Ureter (tissue), 1 donor: ENCODE results near the gene PCNP. TPM values are rescaled to one million over a fixed set of nuclear protein-coding genes. Genes with fewer than 3 reads are reported as not detected.
"Not testable (repeated sequence)": the region's sequence is repeated elsewhere in the genome, so short reads cannot be mapped to it uniquely, and the experiment has no call there.

ENCODE experiments used
- DNase-seq: peaks from one replicate; pipeline ENCODE4 v3.0.0-alpha.2; 2020; ENCODE audit warnings: low spot score
- total RNA-seq: library from RNA; stranded (reverse); gene quantifications from one replicate; pipeline ENCODE4 v1.2.4, GENCODE V29; 2023
- donor health status: DM: yes; HTN: yes; CAD: no.

The PCNP gene
- total RNA-seq, result 207 TPM

GRCh38 chr3:101573449-101574387 lies at the start of gene PCNP:
PCNP (plus strand) TSS chr3:101574180; CDS start chr3:101574216, 36 bp downstream.
- peak; percentile 99 for DNase-seq

GRCh38 chr3:101527441-101527840 lies 46.5 kb upstream of the PCNP start:
- no peak for DNase-seq

- no peak for DNase-seq
These were observed 46.1 kb upstream of the PCNP start for GRCh38 chr3:101527906-101528305.

- DNase-seq, result no peak
These were observed 43.9 kb upstream of the PCNP start for GRCh38 chr3:101529816-101530685.

- DNase-seq, result no peak
These were observed 43.3 kb upstream of the PCNP start for GRCh38 chr3:101530686-101531047.

GRCh38 chr3:101531473-101532086 lies 42.4 kb upstream of the PCNP start:
- DNase-seq, result no peak

- no peak for DNase-seq
These were observed 41.0 kb upstream of the PCNP start for GRCh38 chr3:101532783-101533602.

- DNase-seq, result no peak
These were observed 40.4 kb upstream of the PCNP start for GRCh38 chr3:101533603-101533968.

- no peak for DNase-seq
These were observed 38.8 kb upstream of the PCNP start for GRCh38 chr3:101535221-101535620.

- DNase-seq, result no peak
These were observed 37.7 kb upstream of the PCNP start for GRCh38 chr3:101536266-101536665.

GRCh38 chr3:101536955-101537354 lies 37.0 kb upstream of the PCNP start:
- DNase-seq, result not testable (repeated sequence)

- no peak for DNase-seq
These were observed 31.0 kb upstream of the PCNP start for GRCh38 chr3:101542957-101543356.

- no peak for DNase-seq
These were observed 29.7 kb upstream of the PCNP start for GRCh38 chr3:101544161-101544850.

- no peak for DNase-seq
These were observed 25.4 kb upstream of the PCNP start for GRCh38 chr3:101548527-101549105.

- DNase-seq, result no peak
These were observed 24.5 kb upstream of the PCNP start for GRCh38 chr3:101549473-101549872.

GRCh38 chr3:101551359-101552081 lies 22.5 kb upstream of the PCNP start:
- DNase-seq, result not testable (repeated sequence)

GRCh38 chr3:101553381-101553780 lies 20.6 kb upstream of the PCNP start:
- DNase-seq, result not testable (repeated sequence)

- DNase-seq, result no peak
These were observed 17.9 kb upstream of the PCNP start for GRCh38 chr3:101556064-101556463.

- peak; percentile 93 for DNase-seq
These were observed 12.2 kb upstream of the PCNP start, which contains the start of gene TRMT10C for GRCh38 chr3:101561630-101562328. TRMT10C (plus strand) TSS chr3:101561868; CDS start chr3:101564782, 2,914 bp downstream.
